ENCODE data around the gene LURAP1L.
A peak's percentile ranks its signal among the peaks of the same experiment; 100 is the strongest.
"Not testable (repeated sequence)": the region's sequence is repeated elsewhere in the genome, so short reads cannot be mapped to it uniquely, and the experiment has no call there.

LURAP1L gene

GRCh38 chr9:12862611-12863410 lies 88.0 kb downstream of the LURAP1L start:
- DNase-seq: peak; percentile 67

GRCh38 chr9:12863618-12864017 lies 88.8 kb downstream of the LURAP1L start:
- no peak for DNase-seq

- not testable (repeated sequence) for DNase-seq
Measured at GRCh38 chr9:12865380-12865779, 90.6 kb downstream of the LURAP1L start.

Measured in NCI-H1105 (cell line).